CD4-positive, alpha-beta memory T cell (primary cell): ENCODE measurements around the gene TSEN2. TPM values are rescaled to one million over a fixed set of nuclear protein-coding genes. Genes with fewer than 3 reads are reported as not detected.

Experiments used
- CTCF ChIA-PET: fragments of 350-600 bp; sonication (Branson Sonifier 250); formaldehyde crosslinking; loops from one replicate; lab custom pipeline; 2021; ENCODE audit warnings: inconsistent platforms; ENCODE audit not compliant: partially characterized antibody; lab: Charles Lee
- POLR2A ChIA-PET: fragments of 350-600 bp; sonication (Branson Sonifier 250); formaldehyde crosslinking; loops from one replicate; lab custom pipeline; 2021; ENCODE audit not compliant: partially characterized antibody; lab: Charles Lee
- DNase-seq, 5 donors: peaks; one replicate each; pipeline versions ENCODE4 v3.0.0 to v3.0.0-alpha.2; 2020 to 2022; ENCODE audit warnings: mixed read lengths in 1 of 5
- H3K27ac ChIP-seq: one replicate; pipeline ENCODE4 v1.7.0; 2013; ENCODE audit warnings: low read depth, low read length
- H3K27me3 ChIP-seq: 2 replicates; pipeline ENCODE4 v1.7.0; 2013; ENCODE audit warnings: mild to moderate bottlenecking, low read length, moderate library complexity; ENCODE audit not compliant: insufficient read depth
- H3K36me3 ChIP-seq: 2 replicates; pipeline ENCODE4 v1.7.0; 2013; ENCODE audit warnings: mild to moderate bottlenecking, low read length, moderate library complexity; ENCODE audit not compliant: insufficient read depth
- H3K4me1 ChIP-seq: 2 replicates; pipeline ENCODE4 v1.7.0; 2013; ENCODE audit warnings: mild to moderate bottlenecking, low read length, moderate library complexity; ENCODE audit not compliant: insufficient read depth
- H3K4me3 ChIP-seq, 2 donors: one replicate each; pipeline ENCODE4 v1.7.0; 2013; ENCODE audit warnings: low read length in 2 of 2, mild to moderate bottlenecking in 1 of 2
- H3K9me3 ChIP-seq, 2 donors: one replicate each; pipeline ENCODE4 v1.7.0; 2013; ENCODE audit warnings: low read length in 2 of 2, control low read depth in 1 of 2; ENCODE audit not compliant: control insufficient read depth in 1 of 2
- H3K27ac Mint-ChIP-seq, 7 donors: one replicate each; pipeline ENCODE4 v1.8.0; 2020 to 2021; ENCODE audit warnings: mixed read lengths in 7 of 7, mild to moderate bottlenecking in 6 of 7, inconsistent platforms in 3 of 7, moderate library complexity in 3 of 7
- H3K27me3 Mint-ChIP-seq, 2 donors: one replicate each; pipeline ENCODE4 v1.8.0; 2020 to 2021; ENCODE audit warnings: mixed read lengths in 2 of 2
- H3K36me3 Mint-ChIP-seq, 2 donors: one replicate each; pipeline ENCODE4 v1.8.0; 2020 to 2021; ENCODE audit warnings: mixed read lengths in 2 of 2, inconsistent platforms in 1 of 2, mild to moderate bottlenecking in 1 of 2
- H3K4me1 Mint-ChIP-seq, 4 donors: one replicate each; pipeline ENCODE4 v1.8.0; 2020 to 2021; ENCODE audit warnings: mixed read lengths in 4 of 4, mild to moderate bottlenecking in 1 of 4
- H3K4me3 Mint-ChIP-seq, 8 donors: one replicate each; pipeline ENCODE4 v1.8.0; 2020 to 2021; ENCODE audit warnings: mixed read lengths in 8 of 8, mild to moderate bottlenecking in 7 of 8, moderate library complexity in 6 of 8, inconsistent platforms in 3 of 8
- H3K9me3 Mint-ChIP-seq, 8 donors: one replicate each; pipeline ENCODE4 v1.8.0; 2020 to 2021; ENCODE audit warnings: mixed read lengths in 8 of 8, mild to moderate bottlenecking in 5 of 8, inconsistent platforms in 3 of 8, moderate library complexity in 1 of 8
- intact Hi-C: fragments of 100-400 bp; cut with micrococcal nuclease; formaldehyde crosslinking; loops from one replicate; pipeline ENCODE4 v1.15.1; 2023
- polyA plus RNA-seq, 2 donors: library from polyadenylated mRNA; unstranded; fragments of 300-500 nt; fragmentation: Illumina TruSeq; gene quantifications; one replicate each; pipeline ENCODE4 v1.2.3, GENCODE V29; 2021
- total RNA-seq, 2 experiments: library from RNA; stranded (reverse); gene quantifications; one replicate each; pipeline ENCODE4 v1.2.3, GENCODE V29; 2021

TSEN2 gene
- total and polyA plus RNA-seq, 4 experiments from 2014 or later: 11.2 to 19.6 (median 16.2) TPM

GRCh38 chr3:12549971-12550760 is 65.9 kb downstream of the TSEN2 start:
- Mint-ChIP-seq H3K9me3 (no peaks in the 10 kb centered on the region), H3K27me3 (peaks cover 17 to 22% of the 10 kb centered on the region in 2 donors), H3K4me1 (peaks cover 6 to 8% (median 7%) of the 10 kb centered on the region in 4 donors), H3K4me3 (no peak overlapping the region), H3K36me3 (no peaks in the 10 kb centered on the region), H3K27ac (no peak overlapping the region)
- peaks cover 10% of the 10 kb centered on the region for H3K27me3 ChIP-seq
- no peaks in the 10 kb centered on the region for H3K36me3 ChIP-seq
- POLR2A ChIA-PET: no interaction called here
- no peak overlapping the region for H3K4me3 ChIP-seq
- no peaks in the 10 kb centered on the region for H3K9me3 ChIP-seq
- H3K27ac ChIP-seq: no peak overlapping the region
- no peak for DNase-seq
- intact Hi-C loops: no loop called here
- CTCF ChIA-PET: no interaction called here
- peaks cover 8% of the 10 kb centered on the region for H3K4me1 ChIP-seq

- Mint-ChIP-seq H3K4me1 (peaks cover 25 to 39% (median 30%) of the 10 kb centered on the region in 4 donors), H3K27ac (no peak overlapping the region), H3K9me3 (no peaks in the 10 kb centered on the region), H3K36me3 (peaks cover 0 to 7% of the 10 kb centered on the region in 2 donors), H3K27me3 (peaks cover 28 to 30% of the 10 kb centered on the region in 2 donors), H3K4me3 (peak overlapping the region; percentile 67 to 81 (median 74))
- ChIA-PET CTCF (no interaction called here), POLR2A (interaction anchor here (1.4 kb wide), 1 partner anchor 110 kb away, joined by 8 read pairs; the partner anchor contains the start of gene RAF1)
- intact Hi-C loops: no loop called here
- H3K27me3 ChIP-seq: peaks cover 14% of the 10 kb centered on the region
- H3K27ac ChIP-seq: no peak overlapping the region
- peak overlapping the region in 1 of 2 donors; percentile 44 for H3K4me3 ChIP-seq
- DNase-seq: peak in 1 of 5 donors; percentile 14
- H3K36me3 ChIP-seq: no peaks in the 10 kb centered on the region
- peaks cover 22% of the 10 kb centered on the region for H3K4me1 ChIP-seq
- H3K9me3 ChIP-seq: no peaks in the 10 kb centered on the region
These were observed 69.7 kb downstream of the TSEN2 start for GRCh38 chr3:12553921-12554391.

- intact Hi-C loops: loop anchor here (2.0 kb wide), 1 partner anchor 162 kb away; no protein-coding TSS in a partner anchor
- Mint-ChIP-seq H3K9me3 (no peaks in the 10 kb centered on the region), H3K27ac (peak overlapping the region; percentile 69 to 98 (median 91)), H3K36me3 (peaks cover 0 to 7% of the 10 kb centered on the region in 2 donors), H3K27me3 (peaks cover 21 to 23% of the 10 kb centered on the region in 2 donors), H3K4me1 (peaks cover 42 to 63% (median 52%) of the 10 kb centered on the region in 4 donors), H3K4me3 (peak overlapping the region; percentile 89 to 99 (median 94))
- Histone ChIP-seq H3K4me3 (peak overlapping the region; percentile 75 to 92), H3K36me3 (no peaks in the 10 kb centered on the region), H3K27me3 (peaks cover 14% of the 10 kb centered on the region), H3K4me1 (peaks cover 46% of the 10 kb centered on the region), H3K27ac (peak overlapping the region; percentile 93), H3K9me3 (no peaks in the 10 kb centered on the region)
- ChIA-PET POLR2A (interaction anchor here (1.1 to 2.0 kb wide), 3 partner anchors 72 to 108 kb away, joined by 3 to 15 read pairs (median 9); partner anchors contain the start of genes RAF1 and TSEN2), CTCF (no interaction called here)
- peak in 1 of 5 donors; percentile 15 for DNase-seq
These were observed 72.0 kb downstream of the TSEN2 start for GRCh38 chr3:12556314-12556689.

- peak within 1 kb of the TSS; percentile 88 to 98 (median 95) for H3K27ac Mint-ChIP-seq
- H3K9me3 Mint-ChIP-seq: no peaks in the 10 kb centered on the region
- peak within 1 kb of the TSS; percentile 89 to 99 (median 94) for H3K4me3 Mint-ChIP-seq
- peaks cover 14% of the 10 kb centered on the region for H3K27me3 ChIP-seq
- H3K4me1 Mint-ChIP-seq: peaks cover 43 to 68% (median 55%) of the 10 kb centered on the region in 4 donors
- peak within 1 kb of the TSS; percentile 75 to 92 for H3K4me3 ChIP-seq
- H3K27me3 Mint-ChIP-seq: peaks cover 21 to 23% of the 10 kb centered on the region in 2 donors
- H3K27ac ChIP-seq: peak within 1 kb of the TSS; percentile 93
- no peaks in the 10 kb centered on the region for H3K36me3 ChIP-seq
- peaks cover 0 to 7% of the 10 kb centered on the region in 2 donors for H3K36me3 Mint-ChIP-seq
- CTCF ChIA-PET: no interaction called here
- peak; percentile 81 to 87 (median 82) for DNase-seq
- POLR2A ChIA-PET: interaction anchor here (1.1 to 2.0 kb wide), 3 partner anchors 73 to 108 kb away, joined by 3 to 15 read pairs (median 9); partner anchors contain the start of genes RAF1 and TSEN2
- no peaks in the 10 kb centered on the region for H3K9me3 ChIP-seq
- intact Hi-C loops: loop anchor here (1.0 to 2.0 kb wide), 4 partner anchors 73 to 284 kb away; partner anchors contain the start of genes RAF1, RPL32 and TSEN2
- peaks cover 52% of the 10 kb centered on the region for H3K4me1 ChIP-seq
These were observed 72.6 kb downstream of the TSEN2 start, which contains the start of gene MKRN2 for GRCh38 chr3:12556690-12557472. MKRN2 (plus strand) TSS chr3:12557087; CDS start chr3:12557151, 64 bp downstream.

- CTCF ChIA-PET: no interaction called here
These were observed 73.3 kb downstream of the TSEN2 start for GRCh38 chr3:12557473-12558100.

GRCh38 chr3:12558706-12559105 is 74.4 kb downstream of the TSEN2 start:
- no peaks in the 10 kb centered on the region for H3K36me3 ChIP-seq
- ChIA-PET CTCF (interaction anchor here (1.2 to 1.6 kb wide), 2 partner anchors 79 to 163 kb away, joined by 3 to 4 read pairs; no protein-coding TSS in a partner anchor), POLR2A (interaction anchor here (1.4 kb wide), 1 partner anchor 105 kb away, joined by 8 read pairs; the partner anchor contains the start of gene RAF1)
- H3K9me3 Mint-ChIP-seq: no peaks in the 10 kb centered on the region
- peaks cover 54% of the 10 kb centered on the region for H3K4me1 ChIP-seq
- H3K27ac Mint-ChIP-seq: peak overlapping the region in 4 of 7 donors; percentile 18 to 97 (median 76)
- intact Hi-C loops: no loop called here
- DNase-seq: no peak
- H3K27me3 ChIP-seq: peaks cover 8% of the 10 kb centered on the region
- peak overlapping the region in 6 of 8 donors; percentile 92 to 99 (median 96) for H3K4me3 Mint-ChIP-seq
- peaks cover 14 to 17% of the 10 kb centered on the region in 2 donors for H3K27me3 Mint-ChIP-seq
- H3K4me3 ChIP-seq: no peak overlapping the region
- no peak overlapping the region for H3K27ac ChIP-seq
- peaks cover 0 to 7% of the 10 kb centered on the region in 2 donors for H3K36me3 Mint-ChIP-seq
- no peaks in the 10 kb centered on the region for H3K9me3 ChIP-seq
- H3K4me1 Mint-ChIP-seq: peaks cover 48 to 77% (median 60%) of the 10 kb centered on the region in 4 donors

More at GRCh38 chr3:12557473-12558100, 73.3 kb downstream of the TSEN2 start:
- Histone ChIP-seq H3K27me3 (peaks cover 14% of the 10 kb centered on the region), H3K4me3 (peak overlapping the region; percentile 75 to 82), H3K27ac (peak overlapping the region; percentile 93), H3K36me3 (no peaks in the 10 kb centered on the region), H3K4me1 (peaks cover 56% of the 10 kb centered on the region), H3K9me3 (no peaks in the 10 kb centered on the region)
- Mint-ChIP-seq H3K36me3 (peaks cover 0 to 7% of the 10 kb centered on the region in 2 donors), H3K4me3 (peak overlapping the region; percentile 89 to 99 (median 94)), H3K9me3 (no peaks in the 10 kb centered on the region), H3K27me3 (peaks cover 21 to 23% of the 10 kb centered on the region in 2 donors), H3K4me1 (peaks cover 48 to 74% (median 61%) of the 10 kb centered on the region in 4 donors), H3K27ac (peak overlapping the region; percentile 88 to 98 (median 95))
- POLR2A ChIA-PET: interaction anchor here (1.7 to 2.0 kb wide), 2 partner anchors 73 to 107 kb away, joined by 9 to 15 read pairs; partner anchors contain the start of genes RAF1 and TSEN2
- DNase-seq: no peak
- intact Hi-C loops: loop anchor here (1.0 to 2.0 kb wide), 4 partner anchors 73 to 284 kb away; partner anchors contain the start of genes RAF1, RPL32 and TSEN2
